ENCODE data around the gene IL1B.

Gene IL1B

DNA sequence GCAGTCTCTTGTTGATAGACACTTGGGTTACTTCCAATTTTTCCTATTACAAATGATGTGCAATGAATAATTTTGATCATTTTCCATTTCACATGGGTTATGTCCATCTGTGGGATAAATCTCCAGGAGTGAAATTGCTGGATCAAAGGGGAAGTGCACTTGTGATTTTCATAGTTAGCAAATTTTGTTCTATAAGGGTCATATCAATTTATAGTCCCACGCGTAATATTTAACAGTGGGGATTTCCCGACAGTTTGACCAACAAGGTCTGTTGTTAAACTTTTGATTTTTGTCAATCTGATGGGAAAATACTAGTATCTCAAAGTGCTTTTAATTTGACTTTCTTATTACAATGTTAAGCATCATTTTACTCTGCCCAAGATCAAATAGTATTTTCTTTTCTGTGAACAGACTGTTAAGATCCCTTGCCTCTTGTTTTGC is 8.3 kb downstream of the IL1B start:
- DNase-seq = no peak

DNA sequence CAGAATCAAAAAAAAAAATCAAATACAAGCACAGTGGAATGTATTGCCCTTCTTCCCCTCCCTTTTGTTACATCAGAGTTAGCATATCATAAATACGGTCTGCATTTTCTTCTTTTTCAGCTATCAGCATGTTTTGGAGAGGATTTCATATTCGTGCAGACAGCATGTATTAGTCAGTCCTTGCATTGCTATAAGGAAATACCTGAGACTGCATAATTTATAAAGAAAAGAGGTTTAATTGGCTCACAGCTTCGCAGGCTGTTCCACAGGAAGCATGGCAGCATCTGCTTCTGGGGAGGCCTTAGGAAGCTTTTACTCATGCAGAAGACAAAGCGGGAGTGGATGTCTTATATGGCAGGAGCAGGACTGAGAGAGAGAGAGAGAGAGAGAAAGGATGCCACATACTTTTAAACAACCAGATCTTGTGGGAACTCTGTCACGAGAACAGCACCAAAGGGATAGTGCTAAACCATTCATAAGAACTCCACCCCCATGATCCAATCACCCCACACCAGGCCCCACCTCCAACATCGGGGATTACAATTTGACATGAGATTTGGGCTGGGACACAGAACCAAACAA is 8.9 kb downstream of the IL1B start:
- DNase-seq = no peak

DNA sequence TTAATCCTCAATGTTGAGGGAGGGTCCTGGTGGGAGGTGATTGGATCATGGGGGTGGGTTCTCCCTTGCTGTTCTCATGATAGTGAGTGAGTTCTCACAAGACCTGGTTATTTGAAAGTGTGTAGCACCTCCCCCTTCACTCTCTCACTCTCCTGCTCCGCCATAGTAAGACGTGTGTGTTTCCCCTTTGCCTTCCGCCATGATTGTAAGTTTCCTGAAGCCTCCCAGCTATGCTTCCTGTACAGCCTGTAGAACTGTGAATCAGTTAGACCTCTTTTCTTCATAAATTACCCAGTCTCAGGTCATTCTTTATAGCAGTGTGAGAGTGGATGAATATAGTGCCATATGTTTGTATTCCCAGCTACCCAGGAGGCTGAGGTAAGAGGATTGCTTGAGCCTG is 9.6 kb downstream of the IL1B start:
- DNase-seq = no peak

DNA sequence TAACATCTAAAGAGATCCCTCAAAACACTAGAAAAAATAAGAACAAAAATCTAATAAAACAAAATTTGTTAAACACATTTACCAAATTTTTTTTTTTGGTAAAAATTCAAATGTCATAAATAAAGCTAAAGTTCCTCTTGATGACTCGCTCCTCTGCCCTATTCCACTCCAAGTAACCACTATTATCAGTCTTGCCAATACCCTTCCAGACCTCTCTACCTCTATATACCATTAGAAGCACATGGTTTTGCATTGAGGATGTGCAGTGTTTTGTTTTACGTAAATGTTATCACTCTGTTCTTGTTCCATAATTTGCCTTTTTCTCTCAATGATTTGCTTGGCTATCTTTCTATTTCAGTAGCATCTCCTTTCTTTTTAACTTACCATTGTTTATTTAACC is 10.9 kb downstream of the IL1B start:
- no peak for DNase-seq

DNA sequence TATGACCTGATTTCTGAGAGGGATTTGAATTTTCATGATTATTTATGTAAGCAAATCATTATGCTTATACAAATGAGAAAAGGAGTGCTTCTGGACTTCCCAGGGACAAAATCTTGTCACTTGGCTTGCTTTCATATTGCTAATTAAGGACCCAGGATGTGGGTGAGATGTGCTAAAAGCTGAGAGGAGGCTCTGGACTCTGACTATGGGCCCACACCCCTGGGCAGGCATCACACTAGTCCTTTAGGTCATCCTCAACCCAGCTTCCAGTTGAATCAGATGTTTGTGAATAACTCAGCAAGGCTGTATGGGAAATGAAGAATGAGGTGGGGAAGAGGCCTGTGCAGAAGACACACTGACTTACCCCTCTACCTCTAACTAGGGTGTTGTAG is 11.9 kb downstream of the IL1B start:
- DNase-seq = no peak

DNA sequence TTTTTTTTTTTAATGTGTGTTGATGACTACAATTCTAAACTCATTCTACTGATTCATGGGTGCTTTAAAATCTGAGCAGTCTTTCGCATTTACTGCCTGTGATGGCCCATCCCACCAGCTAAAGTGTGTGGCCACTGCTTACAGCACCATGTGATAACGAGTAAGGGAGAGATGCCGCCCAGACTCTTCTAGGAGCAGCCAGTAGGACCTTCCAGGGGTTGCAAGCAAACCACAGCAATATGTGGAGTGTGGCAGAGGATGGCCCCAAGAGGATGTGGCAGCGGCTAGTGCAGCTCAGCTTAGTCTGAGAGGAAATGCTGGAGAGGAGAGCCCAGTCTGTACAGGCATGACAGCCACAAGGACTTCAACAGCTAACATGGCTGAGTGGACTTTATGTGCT is 14.9 kb downstream of the IL1B start:
- DNase-seq = no peak

DNA sequence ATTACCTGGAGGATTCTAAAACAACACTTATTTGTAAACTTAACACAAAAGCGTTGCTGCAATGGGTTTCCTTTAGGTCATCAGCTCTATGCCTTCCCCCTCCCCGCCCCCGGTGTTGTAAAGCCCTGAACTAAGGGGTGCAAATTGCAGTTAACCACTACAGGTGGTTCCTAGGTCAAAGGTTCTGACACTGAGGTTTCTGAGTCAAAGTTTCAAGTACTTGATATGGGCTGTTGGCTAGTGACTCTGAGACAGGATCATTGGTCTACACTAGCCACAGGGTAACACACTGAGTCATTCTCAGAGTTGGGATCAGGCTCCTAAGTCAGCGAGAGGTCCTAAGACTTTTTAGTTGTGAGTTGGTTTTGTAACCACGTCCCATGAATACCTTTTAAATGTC is 15.4 kb downstream of the IL1B start:
- no peak for DNase-seq

DNA sequence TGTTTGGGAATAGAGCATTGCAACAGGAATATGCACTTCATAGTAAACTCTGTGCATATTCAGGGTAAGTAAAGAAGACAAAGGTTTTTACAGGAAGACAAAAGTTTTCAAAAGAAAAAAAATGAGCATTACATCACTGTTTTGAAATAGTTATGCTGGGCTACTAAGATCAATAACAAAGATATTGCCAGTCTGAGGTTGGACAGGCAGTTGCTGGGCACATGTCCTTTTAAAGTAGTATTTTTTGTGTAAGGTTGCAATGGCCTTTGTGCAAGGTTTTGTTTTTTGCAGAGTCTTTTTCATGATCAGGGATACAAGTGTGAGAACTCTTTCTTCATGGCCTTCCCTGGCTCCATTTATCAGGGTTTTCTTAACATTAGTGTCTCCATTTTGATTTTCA is 16.2 kb downstream of the IL1B start:
- DNase-seq = no peak

DNA sequence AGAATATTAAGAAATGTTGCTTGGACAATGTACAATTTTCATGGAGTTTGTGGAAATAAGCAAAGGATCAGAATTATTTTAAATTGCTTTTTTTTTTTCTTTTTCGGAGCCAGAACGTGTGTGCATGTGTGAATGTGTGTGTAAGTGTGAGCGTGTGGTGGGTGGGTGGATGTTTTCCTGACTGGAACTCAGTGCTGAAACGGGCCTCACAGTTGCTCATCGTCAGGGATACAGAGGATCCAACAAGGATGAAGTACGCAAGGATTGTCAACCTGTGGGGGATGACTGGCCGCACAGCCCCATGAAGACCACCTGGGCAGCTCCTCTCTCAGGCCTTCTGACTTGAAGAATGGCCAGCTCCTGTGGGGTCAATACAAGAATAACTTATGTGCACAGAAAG is 17.5 kb downstream of the IL1B start:
- DNase-seq = no peak

DNA sequence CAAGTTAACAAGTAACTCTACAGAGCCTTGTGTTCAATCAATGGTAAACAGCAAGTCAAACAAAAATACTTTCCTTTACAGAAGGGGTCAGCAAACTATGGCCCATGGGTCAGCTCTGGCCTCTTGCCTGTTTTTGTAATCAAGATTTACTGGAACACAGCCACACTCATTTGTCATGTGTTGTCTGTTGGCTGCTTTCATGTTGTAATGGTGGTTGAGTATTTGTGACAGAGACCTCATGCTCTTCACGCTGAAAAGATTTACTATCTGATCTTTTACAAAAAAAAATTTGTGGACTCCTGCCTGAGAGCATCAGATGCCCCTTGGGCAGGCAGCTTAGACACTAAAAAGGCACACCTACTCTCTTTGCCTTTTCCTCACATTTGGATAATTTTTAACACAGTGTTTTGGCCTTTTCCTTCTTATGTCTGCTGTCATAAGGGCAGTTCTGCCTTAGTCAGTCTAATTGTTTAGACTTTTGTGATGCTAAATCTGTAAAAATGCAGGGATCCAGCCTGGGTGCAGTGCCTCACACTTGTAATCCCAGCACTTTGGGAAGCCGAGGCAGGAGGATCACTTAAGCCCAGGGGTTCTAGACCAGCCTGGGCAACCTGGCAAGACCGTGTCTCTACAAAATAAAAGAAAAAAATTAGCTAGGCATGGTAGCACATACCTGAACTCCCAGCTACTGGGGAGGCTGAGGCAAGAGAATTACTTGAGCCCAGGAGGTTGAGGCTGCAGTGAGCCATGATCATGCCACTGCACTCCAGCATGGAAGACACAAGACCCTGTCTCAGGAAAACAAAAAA is 18.3 kb downstream of the IL1B start:
- no peak for DNase-seq

DNA sequence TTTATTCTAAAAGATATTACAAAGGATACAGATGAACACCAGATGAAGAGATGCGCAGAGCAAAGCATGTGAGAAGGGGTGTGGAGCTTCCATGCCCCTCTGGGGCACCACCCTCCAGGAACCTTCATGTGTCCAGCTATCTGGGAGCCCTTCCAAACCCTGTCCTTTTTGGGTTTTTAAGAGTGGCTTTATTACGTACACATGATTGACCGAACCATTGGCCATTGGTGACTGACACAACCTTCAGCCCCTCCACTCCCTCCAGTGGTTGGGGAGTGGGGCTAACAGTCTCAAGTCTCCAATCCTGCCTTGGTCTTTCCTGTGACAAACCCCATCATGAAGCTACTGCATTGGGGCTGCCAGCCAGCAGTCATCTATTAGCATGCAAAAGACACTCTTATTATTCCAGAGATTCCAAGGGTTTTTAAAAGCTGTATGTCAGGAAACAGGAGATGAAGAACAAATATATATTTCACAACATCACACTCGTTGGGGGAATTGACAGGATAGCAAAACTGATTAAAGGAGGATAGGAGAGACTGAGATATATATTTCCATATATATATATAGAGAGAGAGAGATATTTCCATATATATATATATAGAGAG is 19.4 kb downstream of the IL1B start:
- no peak for DNase-seq

DNA sequence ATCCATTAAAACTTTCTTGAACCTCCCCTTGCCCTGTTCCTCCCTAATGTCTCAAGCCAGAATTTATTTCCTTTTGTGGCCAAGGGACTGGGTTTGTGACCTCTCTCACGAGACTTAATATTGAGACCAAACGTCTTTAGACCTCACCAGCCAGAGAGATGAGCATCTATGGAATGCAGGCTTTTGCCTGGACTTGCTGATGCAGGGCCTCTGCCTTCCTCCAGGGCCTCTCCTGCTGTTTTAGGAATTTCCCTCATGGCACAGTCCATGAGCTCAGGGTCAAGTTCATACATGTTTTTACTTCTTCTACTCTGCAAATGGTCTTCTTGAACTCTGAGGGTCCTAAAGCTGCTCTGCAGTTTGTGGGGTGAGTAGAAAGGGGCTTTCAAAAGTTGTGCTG is 22.3 kb downstream of the IL1B start:
- DNase-seq = no peak

DNA sequence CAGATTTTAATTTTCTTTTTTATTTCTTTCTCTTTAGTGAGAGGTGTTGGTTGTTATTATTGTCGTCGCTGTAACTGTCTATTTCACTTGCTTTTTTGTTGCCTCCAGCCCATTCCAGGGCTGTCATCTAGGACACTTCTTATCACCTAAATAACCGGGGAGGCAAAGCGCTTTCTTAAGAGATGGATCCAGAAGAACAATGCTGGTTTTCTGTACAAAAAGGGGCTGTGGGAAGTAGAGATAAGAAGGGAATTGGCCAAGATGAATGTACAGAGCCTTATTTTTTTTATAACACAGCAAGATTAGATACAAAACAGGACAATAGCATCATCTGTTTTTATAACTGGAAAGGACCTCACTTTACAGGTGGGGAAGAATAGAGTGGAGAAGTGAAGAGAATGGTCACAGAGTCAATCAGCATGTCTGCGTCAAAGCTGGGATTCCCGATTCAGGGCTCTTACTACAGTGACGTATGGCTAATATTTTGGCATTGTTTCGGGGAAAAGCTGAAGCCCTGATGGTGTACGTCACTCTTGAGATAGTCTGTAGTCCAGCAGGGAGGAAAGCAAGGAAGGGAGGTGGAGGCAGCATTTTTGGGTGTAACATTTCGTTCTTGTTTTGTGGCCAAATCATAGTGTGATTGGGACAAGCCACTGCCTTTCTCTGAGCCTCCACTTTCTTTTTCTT is 23.2 kb downstream of the IL1B start:
- DNase-seq = no peak

DNA sequence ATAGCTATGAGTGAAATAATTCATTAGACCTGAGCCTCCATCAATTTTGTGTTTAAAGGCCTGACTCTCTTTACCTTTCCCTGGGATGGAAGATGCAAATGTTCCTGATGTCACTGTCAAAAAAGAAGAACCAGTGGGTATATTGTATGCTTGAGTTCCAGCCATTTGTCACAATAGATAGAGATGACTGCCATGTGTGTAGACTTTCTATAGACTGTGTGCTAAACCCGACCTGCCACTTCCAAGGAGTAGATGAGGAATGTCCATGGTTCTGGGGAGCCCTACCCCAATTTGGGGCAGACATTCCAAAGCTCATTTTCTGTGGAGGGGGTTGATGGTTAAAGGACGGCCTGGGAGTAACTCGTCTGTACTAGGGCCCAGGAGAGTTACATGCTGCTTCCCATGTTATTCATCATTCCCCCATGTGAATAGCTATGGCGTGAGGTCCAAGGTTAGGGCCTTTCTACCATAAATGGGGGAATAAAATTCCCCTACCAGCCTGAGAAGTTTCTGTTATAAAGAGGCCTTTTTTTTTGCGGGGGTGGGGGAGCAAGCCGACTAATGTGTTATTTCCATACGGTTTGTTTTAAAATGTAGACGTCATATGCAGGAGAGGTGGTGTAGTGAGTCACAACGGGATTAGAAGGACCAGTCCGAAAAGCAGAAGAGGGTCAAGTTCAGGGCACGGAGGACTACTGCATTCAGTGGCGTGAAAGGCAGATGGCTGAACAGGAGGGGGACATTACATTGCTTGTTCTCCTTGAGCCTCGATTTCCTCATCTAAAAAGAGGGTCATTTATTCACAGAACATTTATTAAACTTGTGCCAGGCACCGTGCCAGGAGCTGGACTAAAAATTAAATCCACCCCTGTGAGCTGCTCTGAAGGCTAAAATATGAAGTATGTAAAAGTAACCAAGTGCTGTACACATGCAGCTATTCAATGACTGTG is 24.0 kb downstream of the IL1B start:
- no peak for DNase-seq

DNA sequence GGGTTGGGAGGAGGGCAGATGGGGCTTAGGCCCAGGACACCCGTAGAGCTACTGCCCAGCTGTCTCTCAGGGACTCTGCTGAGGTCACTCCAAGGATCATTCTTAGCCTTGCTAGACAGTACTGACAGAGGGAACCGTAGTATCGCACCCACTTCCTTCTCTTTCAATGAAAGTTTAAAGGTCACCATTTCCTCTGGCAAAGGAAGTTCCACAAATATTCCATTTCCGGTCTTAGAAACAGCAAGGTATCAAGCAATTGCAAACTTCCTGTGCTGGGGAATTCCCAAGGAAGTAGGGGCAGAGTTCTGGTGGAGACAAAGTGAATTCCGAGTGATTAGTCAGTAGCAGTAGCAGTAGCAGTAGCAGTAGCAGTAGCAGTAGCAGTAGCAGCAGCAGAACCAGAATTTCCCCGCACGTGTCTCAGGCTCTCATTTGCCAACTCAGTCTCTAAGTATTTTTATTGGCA is 24.7 kb downstream of the IL1B start:
- DNase-seq = no peak

DNA sequence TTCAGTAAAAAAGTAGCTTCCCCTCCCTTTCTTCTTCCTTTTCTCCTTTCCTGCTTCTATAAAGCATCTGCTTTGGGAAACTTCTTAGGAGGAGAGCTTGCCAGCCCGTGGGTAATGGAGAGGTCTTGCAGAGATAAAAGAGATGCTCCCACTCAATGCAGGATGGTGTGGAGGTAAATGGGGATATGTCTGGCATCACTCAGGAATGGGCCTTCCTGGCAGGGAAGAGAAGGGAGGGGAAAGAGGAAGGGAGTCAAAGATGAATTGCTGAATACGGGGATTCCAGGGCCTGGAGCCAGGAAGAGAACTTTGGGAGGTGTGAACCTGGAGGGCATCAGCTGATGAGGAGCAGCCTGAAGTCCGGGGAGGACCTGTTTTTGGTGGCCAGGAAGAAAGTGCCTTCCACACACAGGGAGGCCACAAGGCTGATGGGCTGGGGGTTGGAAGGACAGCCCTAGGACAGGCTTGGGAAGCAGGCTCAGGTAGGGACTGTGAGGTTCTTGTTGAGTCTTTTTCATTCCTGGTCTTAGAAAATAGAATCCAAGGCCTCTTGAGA is 25.2 kb downstream of the IL1B start:
- DNase-seq = no peak

DNA sequence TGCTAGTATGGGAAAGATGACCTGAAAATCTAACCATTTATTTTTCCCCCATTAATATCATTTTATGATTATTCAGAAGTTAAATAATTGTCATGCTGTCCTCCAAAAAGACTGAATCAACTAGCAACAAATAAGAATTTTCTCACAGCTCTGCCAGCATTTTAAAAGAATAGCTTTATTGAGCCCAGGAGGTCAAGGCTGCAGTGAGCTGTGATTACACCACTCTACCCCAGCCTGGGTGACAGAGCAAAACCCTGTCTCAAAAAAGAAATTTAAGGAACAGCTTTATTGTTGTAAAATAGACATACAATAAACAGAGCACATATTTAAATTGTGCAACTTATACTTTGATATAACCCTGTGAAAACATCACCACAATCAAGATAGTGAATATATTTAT is 27.5 kb downstream of the IL1B start:
- no peak for DNase-seq

DNA sequence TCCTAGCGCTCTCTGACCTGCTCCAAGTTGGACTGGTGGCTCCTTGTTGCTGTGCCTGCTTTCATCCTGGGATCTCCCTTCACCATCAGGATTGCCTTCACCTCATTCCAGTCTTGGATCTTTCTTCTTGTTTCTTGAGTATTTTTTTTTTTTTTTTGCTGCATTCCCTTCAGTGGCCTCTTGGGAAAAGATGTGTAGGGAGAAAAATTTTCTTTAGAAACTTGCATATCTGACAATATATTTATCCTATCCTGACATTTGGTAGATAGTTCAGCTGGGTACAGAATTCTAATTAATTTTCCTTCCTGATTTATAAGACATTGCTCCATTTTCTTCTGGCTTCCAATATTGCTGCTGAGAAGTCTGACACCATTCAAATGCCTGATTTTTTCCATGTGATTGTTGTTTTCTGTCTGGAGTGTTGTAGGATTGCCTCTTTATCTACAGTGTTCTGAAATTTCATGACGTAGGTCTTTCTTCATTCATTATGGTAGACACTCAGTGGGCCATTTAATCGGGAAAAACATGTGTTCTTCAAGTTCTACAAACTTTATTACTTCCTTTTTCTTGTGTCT is 29.3 kb downstream of the IL1B start:
- DNase-seq = no peak

DNA sequence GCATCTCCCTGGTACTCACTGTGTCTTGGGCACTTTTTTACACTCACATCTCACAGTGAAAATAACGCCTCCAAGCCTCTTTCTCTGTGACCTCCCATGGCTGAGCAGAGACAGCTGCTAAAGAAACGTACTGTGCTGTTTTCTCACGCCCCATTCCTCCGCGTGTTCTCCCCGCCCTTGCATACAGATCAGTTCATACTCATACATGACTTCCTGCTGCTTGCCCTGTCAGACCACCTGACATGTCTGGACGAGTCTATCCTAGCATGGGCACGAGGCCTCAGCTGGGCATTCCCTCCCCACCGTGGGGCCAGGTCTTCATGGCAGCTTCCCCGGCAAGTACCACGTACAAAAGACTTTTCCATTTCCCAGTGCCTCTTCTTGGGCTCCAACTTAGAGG is 31.0 kb downstream of the IL1B start:
- DNase-seq = no peak

DNA sequence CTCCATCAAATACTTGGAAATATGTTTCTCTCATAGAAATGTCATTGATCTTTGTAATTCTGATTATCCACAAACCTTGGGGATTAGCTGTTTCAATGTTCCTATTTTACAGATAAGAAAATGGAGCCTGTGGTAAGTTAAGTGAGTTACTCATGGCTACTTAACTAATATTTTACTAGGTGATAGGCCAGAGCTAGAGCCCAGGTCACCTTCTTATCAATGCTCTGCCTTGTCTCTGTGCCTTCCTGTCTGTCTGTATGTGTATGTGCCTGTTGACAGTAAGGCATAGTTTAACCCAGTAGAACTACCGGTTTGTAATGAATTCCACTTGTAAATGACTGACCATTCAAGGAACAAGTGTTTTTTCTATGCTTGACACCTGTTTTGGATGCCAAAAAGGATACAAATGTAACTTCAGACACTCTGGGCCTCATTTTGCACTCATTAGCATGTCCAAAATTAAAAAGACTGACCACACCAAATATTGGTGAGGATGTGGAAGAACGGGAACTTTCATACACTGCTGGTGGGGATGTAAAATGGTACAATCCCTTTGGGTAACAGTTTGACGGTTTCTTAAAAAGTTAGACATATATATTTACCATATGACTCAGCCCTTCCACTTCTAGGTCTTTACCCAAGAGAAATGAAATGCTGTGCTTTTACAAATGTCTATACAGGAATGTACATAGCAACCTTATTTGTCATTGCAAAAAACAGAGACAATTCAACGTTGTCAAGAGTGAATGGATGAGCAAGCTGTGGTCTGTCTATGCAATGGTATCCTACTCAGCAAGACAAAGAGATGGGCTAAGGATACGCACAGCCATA is 32.7 kb downstream of the IL1B start:
- DNase-seq = no peak

Measured in effector CD4-positive, alpha-beta T cell (primary cell).